WTC11 (cell line): ENCODE measurements around the gene SESTD1. TPM values are rescaled to one million over a fixed set of nuclear protein-coding genes. Genes with fewer than 3 reads are reported as not detected.

Experiments
- ATAC-seq: fragments of 200-7000 bp; cut with Tn5 transposase; 2 replicates; pipeline ENCODE4 v1.10.0; 2021; ENCODE audit warnings: mild to moderate bottlenecking, moderate library complexity
- CTCF ChIA-PET: fragments of 300-600 bp; sonication (Branson Sonifier 250); formaldehyde crosslinking; loops from one replicate; lab custom pipeline; 2021; ENCODE audit warnings: antibody characterized with exemption; lab: Charles Lee
- POLR2A ChIA-PET: fragments of 350-600 bp; sonication (Branson Sonifier 250); formaldehyde crosslinking; loops from one replicate; lab custom pipeline; 2021; ENCODE audit warnings: antibody characterized with exemption; lab: Charles Lee
- DNase-seq: peaks from one replicate; pipeline ENCODE4 v3.0.0; 2021; ENCODE audit warnings: low spot score
- H3K27ac Mint-ChIP-seq: 2 replicates; pipeline ENCODE4 v1.8.0; 2021; ENCODE audit warnings: mixed read lengths
- H3K27me3 Mint-ChIP-seq: 2 replicates; pipeline ENCODE4 v1.8.0; 2021; ENCODE audit warnings: low read depth, mild to moderate bottlenecking, moderate library complexity, mixed read lengths
- H3K36me3 Mint-ChIP-seq: 2 replicates; pipeline ENCODE4 v1.8.0; 2021; ENCODE audit warnings: mixed read lengths
- H3K4me1 Mint-ChIP-seq: 2 replicates; pipeline ENCODE4 v1.8.0; 2022; ENCODE audit warnings: mixed read lengths
- H3K4me3 Mint-ChIP-seq: 2 replicates; pipeline ENCODE4 v1.8.0; 2021; ENCODE audit warnings: mild to moderate bottlenecking, moderate library complexity, mixed read lengths
- H3K9me3 Mint-ChIP-seq: 2 replicates; pipeline ENCODE4 v1.8.0; 2021; ENCODE audit warnings: mixed read lengths
- ATF1 ChIP-seq: sonication (generic); formaldehyde crosslinking; IDR thresholded peaks from 2 replicates; pipeline ENCODE4 v1.8.1; 2023; ENCODE audit warnings: mild to moderate bottlenecking, moderate library complexity, missing genetic modification reagents
- CBFB ChIP-seq: sonication (generic); formaldehyde crosslinking; IDR thresholded peaks from 2 replicates; pipeline ENCODE4 v1.8.1; 2022; ENCODE audit warnings: mild to moderate bottlenecking, low read depth, missing genetic modification reagents
- CREB1 ChIP-seq: sonication (generic); formaldehyde crosslinking; IDR thresholded peaks from 2 replicates; pipeline ENCODE4 v1.8.0; 2023; ENCODE audit warnings: mild to moderate bottlenecking, missing genetic modification reagents
- ELF4 ChIP-seq: sonication (generic); formaldehyde crosslinking; IDR thresholded peaks from 2 replicates; pipeline ENCODE4 v1.8.1; 2022; ENCODE audit warnings: low read depth, mild to moderate bottlenecking, moderate library complexity, missing genetic modification reagents
- EMX1 ChIP-seq: fragments of 250-450 bp; sonication (Bioruptor Pico); IDR thresholded peaks from 2 replicates; pipeline ENCODE4 v1.8.0; 2021; ENCODE audit warnings: mild to moderate bottlenecking
- ESRRA ChIP-seq: sonication (generic); formaldehyde crosslinking; IDR thresholded peaks from 2 replicates; pipeline ENCODE4 v1.8.1; 2022; ENCODE audit warnings: mild to moderate bottlenecking, missing genetic modification reagents, borderline replicate concordance
- FOXP1 ChIP-seq: sonication (generic); formaldehyde crosslinking; IDR thresholded peaks from 2 replicates; pipeline ENCODE4 v1.8.0; 2022; ENCODE audit warnings: missing genetic modification reagents, mild to moderate bottlenecking, moderate library complexity, borderline replicate concordance
- GTF2I ChIP-seq: fragments of 250-450 bp; sonication (Bioruptor Pico); conservative IDR thresholded peaks from 2 replicates; pipeline ENCODE4 v1.4.0; 2021; ENCODE audit warnings: mild to moderate bottlenecking
- MLX ChIP-seq: sonication (generic); formaldehyde crosslinking; IDR thresholded peaks from 2 replicates; pipeline ENCODE4 v1.8.1; 2023; ENCODE audit warnings: mild to moderate bottlenecking, missing genetic modification reagents, moderate library complexity
- NFATC4 ChIP-seq: fragments of 250-450 bp; sonication (Bioruptor Pico); IDR thresholded peaks from 2 replicates; pipeline ENCODE4 v1.9.0; 2021; ENCODE audit warnings: mild to moderate bottlenecking
- NR2C2 ChIP-seq: sonication (generic); formaldehyde crosslinking; IDR thresholded peaks from 2 replicates; pipeline ENCODE4 v1.8.0; 2022; ENCODE audit warnings: mild to moderate bottlenecking, missing genetic modification reagents
- NR3C1 ChIP-seq: sonication (generic); formaldehyde crosslinking; conservative IDR thresholded peaks from 2 replicates; pipeline ENCODE4 v1.8.1; 2023; ENCODE audit warnings: low read depth, mild to moderate bottlenecking, missing genetic modification reagents
- PRDM15 ChIP-seq: sonication (generic); formaldehyde crosslinking; IDR thresholded peaks from 2 replicates; pipeline ENCODE4 v1.8.0; 2022; ENCODE audit warnings: missing genetic modification reagents
- RORB ChIP-seq: fragments of 250-450 bp; sonication (Bioruptor Pico); IDR thresholded peaks from 2 replicates; pipeline ENCODE4 v1.9.0; 2021; ENCODE audit warnings: mild to moderate bottlenecking
- SMAD3 ChIP-seq: sonication (generic); formaldehyde crosslinking; IDR thresholded peaks from 2 replicates; pipeline ENCODE4 v1.8.0; 2022; ENCODE audit warnings: missing genetic modification reagents, mild to moderate bottlenecking, borderline replicate concordance
- SP1 ChIP-seq: sonication (generic); formaldehyde crosslinking; conservative IDR thresholded peaks from 2 replicates; pipeline ENCODE4 v1.8.1; 2022; ENCODE audit warnings: missing genetic modification reagents
- TCF7 ChIP-seq: sonication (generic); formaldehyde crosslinking; IDR thresholded peaks from 2 replicates; pipeline ENCODE4 v1.8.0; 2022; ENCODE audit warnings: mild to moderate bottlenecking, low read depth, missing genetic modification reagents, moderate library complexity
- TEAD4 ChIP-seq: sonication (generic); formaldehyde crosslinking; IDR thresholded peaks from 2 replicates; pipeline ENCODE4 v1.8.0; 2022; ENCODE audit warnings: mild to moderate bottlenecking, missing genetic modification reagents
- TP53 ChIP-seq: sonication (generic); formaldehyde crosslinking; IDR thresholded peaks from 2 replicates; pipeline ENCODE4 v1.8.1; 2023; ENCODE audit warnings: mild to moderate bottlenecking, missing genetic modification reagents
- USF2 ChIP-seq: sonication (generic); formaldehyde crosslinking; IDR thresholded peaks from 2 replicates; pipeline ENCODE4 v1.8.1; 2023; ENCODE audit warnings: mild to moderate bottlenecking, missing genetic modification reagents, moderate library complexity
- ZNF425 ChIP-seq: fragments of 250-450 bp; sonication (Bioruptor Pico); conservative IDR thresholded peaks from 2 replicates; pipeline ENCODE4 v1.9.0; 2021; ENCODE audit warnings: mild to moderate bottlenecking
- total RNA-seq: library from RNA; stranded (reverse); gene quantifications from 3 replicates; pipeline ENCODE4 v1.2.3, GENCODE V29; 2021

SESTD1 gene
- total RNA-seq, 1 experiment from 2014 or later = 59.9 TPM

GRCh38 chr2:179268277-179268925, 3.8 kb upstream of the SESTD1 start (continued):
- no peak for TF ChIP-seq PRDM15
- no peak for TF ChIP-seq USF2 (CRISPR knock-in tag)
- no peak for TF ChIP-seq ATF1
- TF ChIP-seq RORB (CRISPR knock-in tag) = no peak
- no peak for TF ChIP-seq SMAD3 (CRISPR knock-in tag)
- TF ChIP-seq EMX1 (CRISPR knock-in tag) = no peak
- TF ChIP-seq NR3C1 (CRISPR knock-in tag) = no peak
- no peak for TF ChIP-seq GTF2I (CRISPR knock-in tag)
- TF ChIP-seq CREB1 (CRISPR knock-in tag) = no peak
- TF ChIP-seq, all 79 proteins: peak for 0

- Mint-ChIP-seq H3K4me3 (no peak overlapping the region; the same call in 1 of the 2 replicates), H3K9me3 (0 out of 2 replicates have a peak, but pooled peaks cover 3% of the 10 kb centered on the region), H3K27me3 (peaks cover 13% of the 10 kb centered on the region), H3K27ac (no peak overlapping the region), H3K36me3 (no peaks in the 10 kb centered on the region), H3K4me1 (peaks cover 34% of the 10 kb centered on the region)
- DNase-seq (no peak), ATAC-seq (no peak)
- ChIA-PET POLR2A (no interaction called here), CTCF (no interaction called here)
- TF ChIP-seq CBFB (CRISPR knock-in tag) (no peak), CREB1 (CRISPR knock-in tag) (no peak), NR2C2 (CRISPR knock-in tag) (no peak), TEAD4 (CRISPR knock-in tag) (no peak), ESRRA (no peak), MLX (no peak), ZNF425 (CRISPR knock-in tag) (no peak), TP53 (CRISPR knock-in tag) (no peak), NFATC4 (CRISPR knock-in tag) (no peak), FOXP1 (CRISPR knock-in tag) (no peak), TCF7 (CRISPR knock-in tag) (no peak), ELF4 (CRISPR knock-in tag) (no peak), SP1 (no peak)
Measured at GRCh38 chr2:179266271-179266670, 1.6 kb upstream of the SESTD1 start.
